Uterus (tissue), 4 donors: ENCODE results near the gene GABARAPL1. TPM values are rescaled to one million over a fixed set of nuclear protein-coding genes. Genes with fewer than 3 reads are reported as not detected.

Source experiments
- DNase-seq, 2 donors: peaks; one replicate each; pipeline ENCODE4 v3.0.0-alpha.2; 2019 to 2020
- H3K27ac ChIP-seq, 2 donors: fragments of 200-600 bp; sonication (generic); 1 replicate in 1 of 2; 2 replicates in 1 of 2; pipeline ENCODE4 v1.5.1; 2016 to 2018
- H3K27me3 ChIP-seq, 2 donors: fragments of 200-600 bp; sonication (generic); one replicate each; pipeline ENCODE4 v1.5.1; 2018 to 2019; ENCODE audit warnings: control low read depth in 1 of 2
- H3K36me3 ChIP-seq, 2 donors: fragments of 200-600 bp; sonication (generic); one replicate each; pipeline ENCODE4 v1.5.1; 2019; ENCODE audit warnings: control low read depth in 1 of 2
- H3K4me1 ChIP-seq, 2 donors: fragments of 200-600 bp; sonication (generic); one replicate each; pipeline ENCODE4 v1.5.1; 2018 to 2019; ENCODE audit warnings: control low read depth in 1 of 2
- H3K4me3 ChIP-seq, 2 donors: fragments of 200-600 bp; sonication (generic); 1 replicate in 1 of 2; 2 replicates in 1 of 2; pipeline ENCODE4 v1.5.1; 2018 to 2019; ENCODE audit warnings: mild to moderate bottlenecking in 1 of 2
- H3K9me3 ChIP-seq, 2 donors: fragments of 200-600 bp; sonication (generic); one replicate each; pipeline ENCODE4 v1.5.1; 2019; ENCODE audit warnings: control low read depth in 1 of 2
- POLR2A ChIP-seq, 2 donors: fragments of 450-650 bp; IDR thresholded peaks; one replicate each; pipeline ENCODE4 v1.6.1; 2016; ENCODE audit warnings: antibody characterized with exemption in 2 of 2, mild to moderate bottlenecking in 1 of 2, moderate library complexity in 1 of 2
- intact Hi-C: fragments of 100-400 bp; cut with DNase I; formaldehyde crosslinking; loops from one replicate; pipeline ENCODE4 v1.15.1; 2023; ENCODE audit warnings: low total_unique reads
- total RNA-seq, 4 donors: library from RNA; depleted of rRNA in 3 of 4; stranded (reverse); fragments of >200 nt in 3 of 4; gene quantifications; one replicate each; pipeline versions ENCODE4 v1.1.0 to v1.2.4, GENCODE V29; 2014 to 2023
- TF ChIP-seq, protein P1 (sequence below), 4 experiments: fragments of 200-600 bp in 2 of 4; fragments of 450-650 bp in 2 of 4; sonication (generic) in 2 of 4; IDR thresholded peaks; one replicate each; pipeline ENCODE4 v1.5.1; 2016 to 2019; ENCODE audit warnings: antibody characterized with exemption in 4 of 4, mild to moderate bottlenecking in 2 of 4, moderate library complexity in 1 of 4
- donor health status: DM: yes; HTN: yes; CAD: no.

Gene GABARAPL1
- total RNA-seq, 4 donors from 2014 or later = 42.9 to 216 (median 62.7) TPM

GRCh38 chr12:10241727-10242126 lies 29.1 kb downstream of the GABARAPL1 start:
- Histone ChIP-seq H3K27me3 (no peaks in the 10 kb centered on the region), H3K9me3 (no peaks in the 10 kb centered on the region), H3K36me3 (no peaks in the 10 kb centered on the region), H3K4me1 (no peaks in the 10 kb centered on the region), H3K27ac (no peak overlapping the region), H3K4me3 (no peak overlapping the region)
- intact Hi-C loops = no loop called here
- no peak for TF ChIP-seq POLR2A (IDR thresholded peaks at IDR 0.05)
- TF ChIP-seq, protein P1, sequence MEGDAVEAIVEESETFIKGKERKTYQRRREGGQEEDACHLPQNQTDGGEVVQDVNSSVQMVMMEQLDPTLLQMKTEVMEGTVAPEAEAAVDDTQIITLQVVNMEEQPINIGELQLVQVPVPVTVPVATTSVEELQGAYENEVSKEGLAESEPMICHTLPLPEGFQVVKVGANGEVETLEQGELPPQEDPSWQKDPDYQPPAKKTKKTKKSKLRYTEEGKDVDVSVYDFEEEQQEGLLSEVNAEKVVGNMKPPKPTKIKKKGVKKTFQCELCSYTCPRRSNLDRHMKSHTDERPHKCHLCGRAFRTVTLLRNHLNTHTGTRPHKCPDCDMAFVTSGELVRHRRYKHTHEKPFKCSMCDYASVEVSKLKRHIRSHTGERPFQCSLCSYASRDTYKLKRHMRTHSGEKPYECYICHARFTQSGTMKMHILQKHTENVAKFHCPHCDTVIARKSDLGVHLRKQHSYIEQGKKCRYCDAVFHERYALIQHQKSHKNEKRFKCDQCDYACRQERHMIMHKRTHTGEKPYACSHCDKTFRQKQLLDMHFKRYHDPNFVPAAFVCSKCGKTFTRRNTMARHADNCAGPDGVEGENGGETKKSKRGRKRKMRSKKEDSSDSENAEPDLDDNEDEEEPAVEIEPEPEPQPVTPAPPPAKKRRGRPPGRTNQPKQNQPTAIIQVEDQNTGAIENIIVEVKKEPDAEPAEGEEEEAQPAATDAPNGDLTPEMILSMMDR (IDR thresholded peaks at IDR 0.05) = no peak
- no peak for DNase-seq

GRCh38 chr12:10242539-10242938 lies 29.9 kb downstream of the GABARAPL1 start:
- intact Hi-C loops = no loop called here
- Histone ChIP-seq H3K4me1 (no peaks in the 10 kb centered on the region), H3K4me3 (no peak overlapping the region), H3K9me3 (no peaks in the 10 kb centered on the region), H3K27ac (no peak overlapping the region), H3K36me3 (no peaks in the 10 kb centered on the region), H3K27me3 (no peaks in the 10 kb centered on the region)
- DNase-seq = no peak
- TF ChIP-seq, protein P1 (IDR thresholded peaks at IDR 0.05) = no peak
- no peak for TF ChIP-seq POLR2A (IDR thresholded peaks at IDR 0.05)

GRCh38 chr12:10243818-10244520 lies 31.3 kb downstream of the GABARAPL1 start:
- H3K4me3 ChIP-seq = no peak overlapping the region
- H3K36me3 ChIP-seq = no peaks in the 10 kb centered on the region
- TF ChIP-seq, protein P1 (IDR thresholded peaks at IDR 0.05) = no peak
- no peak for TF ChIP-seq POLR2A (IDR thresholded peaks at IDR 0.05)
- H3K4me1 ChIP-seq = no peaks in the 10 kb centered on the region
- no peaks in the 10 kb centered on the region for H3K9me3 ChIP-seq
- no peak overlapping the region for H3K27ac ChIP-seq
- intact Hi-C loops = no loop called here
- no peak for DNase-seq
- H3K27me3 ChIP-seq = no peaks in the 10 kb centered on the region

GRCh38 chr12:10247436-10248058 lies 34.9 kb downstream of the GABARAPL1 start:
- intact Hi-C loops = no loop called here
- no peaks in the 10 kb centered on the region for H3K9me3 ChIP-seq
- no peaks in the 10 kb centered on the region for H3K36me3 ChIP-seq

More at GRCh38 chr12:10247436-10248058, 34.9 kb downstream of the GABARAPL1 start:
- DNase-seq = no peak
- no peaks in the 10 kb centered on the region for H3K4me1 ChIP-seq
- no peaks in the 10 kb centered on the region for H3K27me3 ChIP-seq
- no peak for TF ChIP-seq POLR2A (IDR thresholded peaks at IDR 0.05)
- TF ChIP-seq, protein P1 (IDR thresholded peaks at IDR 0.05) = no peak
- H3K27ac ChIP-seq = no peak overlapping the region
- H3K4me3 ChIP-seq = no peak overlapping the region
